ENCODE measurements around the gene RPL22.

RPL22 gene

DNA sequence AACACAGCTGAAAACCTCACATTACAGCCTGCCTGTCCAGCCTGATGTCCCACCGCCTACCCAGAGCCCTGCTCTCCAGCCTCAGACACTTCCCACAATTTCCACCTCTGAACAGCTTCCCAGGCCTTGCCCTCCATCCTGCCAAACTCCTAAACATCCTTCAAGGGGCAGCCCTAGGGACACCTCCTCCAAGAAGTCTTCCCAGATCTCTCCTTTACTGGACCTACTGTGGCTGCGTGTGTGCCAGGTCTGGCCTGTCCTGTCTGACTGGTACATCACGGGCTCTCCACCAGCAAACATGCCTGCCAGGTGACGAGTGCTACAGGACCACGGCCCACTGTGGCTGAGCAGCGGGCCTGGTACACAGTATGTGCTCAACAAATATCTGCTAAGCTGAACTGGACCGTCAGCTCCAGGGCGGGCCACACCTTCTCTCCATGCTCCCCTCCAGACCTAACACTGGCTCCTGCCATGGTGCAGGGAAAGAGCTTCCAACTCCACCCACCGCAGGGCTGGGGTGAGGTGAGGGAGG, 48.0 kb downstream of the RPL22 start:
- Histone ChIP-seq H3K27me3 (ENCODE audit: control insufficient read depth, low read length) (no peaks in the 10 kb centered on the region), H3F3A (ENCODE audit: control insufficient read depth, insufficient read depth) (no peaks in the 10 kb centered on the region)

DNA sequence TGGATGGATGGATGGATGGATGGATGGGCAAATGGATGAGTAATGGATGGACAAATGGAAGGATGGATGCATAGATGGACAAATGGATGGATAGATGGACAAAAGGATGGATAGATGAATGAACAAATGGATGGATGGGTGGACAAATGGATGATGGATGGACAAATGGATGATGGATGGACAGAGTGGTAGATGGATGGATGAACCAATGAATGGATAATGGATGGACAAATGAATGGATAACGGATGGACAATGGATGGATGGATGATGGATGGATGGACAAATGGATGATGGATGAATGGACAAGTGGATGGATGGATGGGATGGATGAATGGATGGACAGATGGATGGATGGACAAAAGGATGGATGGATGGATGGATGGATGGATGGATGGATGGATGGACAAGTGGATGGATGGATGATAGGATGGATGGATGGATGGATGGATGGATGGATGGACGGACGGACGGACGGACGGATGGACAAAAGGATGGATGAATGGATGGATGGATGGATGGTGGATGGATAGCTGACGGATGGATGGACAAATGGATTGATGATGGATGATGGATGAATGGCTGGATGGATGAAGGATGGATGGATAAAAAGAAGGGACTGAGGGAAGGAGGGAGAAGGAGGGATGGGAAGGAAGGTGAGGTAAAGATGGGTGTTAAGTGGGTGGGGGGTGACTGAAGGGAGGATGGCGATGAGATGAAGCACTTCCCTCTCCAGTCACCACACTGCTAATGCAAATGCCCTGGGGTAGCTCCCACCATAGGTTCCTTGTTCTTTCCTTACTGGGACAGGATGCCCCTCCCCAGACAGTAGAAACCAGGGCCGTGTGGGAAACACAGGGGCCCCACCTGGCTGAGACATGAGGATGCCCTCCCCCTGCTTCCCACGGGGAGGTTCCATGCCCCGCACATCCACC, 49.1 kb downstream of the RPL22 start:
- no peaks in the 10 kb centered on the region for H3K9me3 ChIP-seq (ENCODE audit: control insufficient read depth, insufficient read depth, low read length)
- no peaks in the 10 kb centered on the region for H3K27me3 ChIP-seq (ENCODE audit: control insufficient read depth, low read length)
- H3K79me2 ChIP-seq (ENCODE audit: control insufficient read depth, low read length) = no peaks in the 10 kb centered on the region
- no peaks in the 10 kb centered on the region for H4K20me1 ChIP-seq (ENCODE audit: control insufficient read depth, insufficient read depth, low read depth, low read length)
- H3K4me3 ChIP-seq (ENCODE audit: low read length) = no peak overlapping the region
- TF ChIP-seq, protein P1, sequence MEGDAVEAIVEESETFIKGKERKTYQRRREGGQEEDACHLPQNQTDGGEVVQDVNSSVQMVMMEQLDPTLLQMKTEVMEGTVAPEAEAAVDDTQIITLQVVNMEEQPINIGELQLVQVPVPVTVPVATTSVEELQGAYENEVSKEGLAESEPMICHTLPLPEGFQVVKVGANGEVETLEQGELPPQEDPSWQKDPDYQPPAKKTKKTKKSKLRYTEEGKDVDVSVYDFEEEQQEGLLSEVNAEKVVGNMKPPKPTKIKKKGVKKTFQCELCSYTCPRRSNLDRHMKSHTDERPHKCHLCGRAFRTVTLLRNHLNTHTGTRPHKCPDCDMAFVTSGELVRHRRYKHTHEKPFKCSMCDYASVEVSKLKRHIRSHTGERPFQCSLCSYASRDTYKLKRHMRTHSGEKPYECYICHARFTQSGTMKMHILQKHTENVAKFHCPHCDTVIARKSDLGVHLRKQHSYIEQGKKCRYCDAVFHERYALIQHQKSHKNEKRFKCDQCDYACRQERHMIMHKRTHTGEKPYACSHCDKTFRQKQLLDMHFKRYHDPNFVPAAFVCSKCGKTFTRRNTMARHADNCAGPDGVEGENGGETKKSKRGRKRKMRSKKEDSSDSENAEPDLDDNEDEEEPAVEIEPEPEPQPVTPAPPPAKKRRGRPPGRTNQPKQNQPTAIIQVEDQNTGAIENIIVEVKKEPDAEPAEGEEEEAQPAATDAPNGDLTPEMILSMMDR (IDR thresholded peaks at IDR 0.05; ENCODE audit: low read depth, low read length, poor library complexity, severe bottlenecking) = no peak
- TF ChIP-seq EZH2phosphoT487 (IDR thresholded peaks at IDR 0.05; ENCODE audit: borderline replicate concordance, low read length) = no peak
- no peak overlapping the region for H3K27ac ChIP-seq (ENCODE audit: low read depth, low read length)
- H3K36me3 ChIP-seq (ENCODE audit: control insufficient read depth, low read length) = no peaks in the 10 kb centered on the region
- H3K4me2 ChIP-seq (ENCODE audit: low read length) = no peak overlapping the region
- H3F3A ChIP-seq (ENCODE audit: control insufficient read depth, insufficient read depth) = no peaks in the 10 kb centered on the region
- no peaks in the 10 kb centered on the region for H3K4me1 ChIP-seq (ENCODE audit: control insufficient read depth, low read length)
- no peaks in the 10 kb centered on the region for H3K9me2 ChIP-seq (replicated peaks; ENCODE audit: control insufficient read depth, low read length)

More for the DNA sequence above, 48.0 kb downstream of the RPL22 start:
- H3K4me2 ChIP-seq (ENCODE audit: low read length) = no peak overlapping the region
- no peaks in the 10 kb centered on the region for H3K4me1 ChIP-seq (ENCODE audit: control insufficient read depth, low read length)
- no peaks in the 10 kb centered on the region for H3K36me3 ChIP-seq (ENCODE audit: control insufficient read depth, low read length)
- no peak overlapping the region for H3K27ac ChIP-seq (ENCODE audit: low read depth, low read length)
- H3K9me2 ChIP-seq (replicated peaks; ENCODE audit: control insufficient read depth, low read length) = no peaks in the 10 kb centered on the region
- TF ChIP-seq EZH2phosphoT487 (IDR thresholded peaks at IDR 0.05; ENCODE audit: borderline replicate concordance, low read length) = no peak
- TF ChIP-seq, protein P1 (IDR thresholded peaks at IDR 0.05; ENCODE audit: low read depth, low read length, poor library complexity, severe bottlenecking) = no peak
- H3K9me3 ChIP-seq (ENCODE audit: control insufficient read depth, insufficient read depth, low read length) = no peaks in the 10 kb centered on the region
- no peaks in the 10 kb centered on the region for H3K79me2 ChIP-seq (ENCODE audit: control insufficient read depth, low read length)
- H4K20me1 ChIP-seq (ENCODE audit: control insufficient read depth, insufficient read depth, low read depth, low read length) = no peaks in the 10 kb centered on the region
- H3K4me3 ChIP-seq (ENCODE audit: low read length) = no peak overlapping the region

DNA sequence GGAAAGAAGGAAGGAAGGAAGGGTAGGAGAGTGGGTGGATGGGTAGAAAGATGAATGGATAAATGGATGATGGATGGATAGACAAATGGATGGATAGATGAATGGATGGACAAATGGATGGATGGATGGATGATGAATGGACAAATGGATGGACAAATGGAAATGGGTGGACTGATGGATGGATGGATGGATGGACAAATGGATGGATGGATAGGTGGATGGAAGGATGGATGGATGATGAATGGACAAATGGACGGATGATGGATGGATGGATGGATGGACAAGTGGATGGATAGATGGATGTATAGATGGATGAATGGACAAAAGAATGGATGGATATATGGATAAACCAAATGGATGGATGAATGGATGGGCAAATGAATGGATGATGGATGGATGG, 49.8 kb downstream of the RPL22 start:
- Histone ChIP-seq H3K27me3 (ENCODE audit: control insufficient read depth, low read length) (no peaks in the 10 kb centered on the region), H3F3A (ENCODE audit: control insufficient read depth, insufficient read depth) (no peaks in the 10 kb centered on the region), H3K4me1 (ENCODE audit: control insufficient read depth, low read length) (no peaks in the 10 kb centered on the region), H3K4me2 (ENCODE audit: low read length) (no peak overlapping the region), H3K4me3 (ENCODE audit: low read length) (no peak overlapping the region), H3K9me3 (ENCODE audit: control insufficient read depth, insufficient read depth, low read length) (no peaks in the 10 kb centered on the region), H3K27ac (ENCODE audit: low read depth, low read length) (no peak overlapping the region), H3K36me3 (ENCODE audit: control insufficient read depth, low read length) (no peaks in the 10 kb centered on the region), H4K20me1 (ENCODE audit: control insufficient read depth, insufficient read depth, low read depth, low read length) (no peaks in the 10 kb centered on the region), H3K79me2 (ENCODE audit: control insufficient read depth, low read length) (no peaks in the 10 kb centered on the region), H3K9me2 (replicated peaks; ENCODE audit: control insufficient read depth, low read length) (no peaks in the 10 kb centered on the region)
- TF ChIP-seq, protein P1 (IDR thresholded peaks at IDR 0.05; ENCODE audit: low read depth, low read length, poor library complexity, severe bottlenecking) = no peak
- TF ChIP-seq EZH2phosphoT487 (IDR thresholded peaks at IDR 0.05; ENCODE audit: borderline replicate concordance, low read length) = no peak

Measured in DOHH2 (cell line).